Smooth muscle cell (in vitro differentiated cells): ENCODE data around the gene ZFP62. TPM values are rescaled to one million over a fixed set of nuclear protein-coding genes. Genes with fewer than 3 reads are reported as not detected.

ENCODE experiments used
- DNase-seq: peaks from one replicate; lab custom pipeline; 2025; ENCODE audit not compliant: unreplicated experiment; lab: John Stamatoyannopoulos, UW
- H2AFZ ChIP-seq: fragments of 200-600 bp; sonication (generic); 2 replicates; pipeline ENCODE4 v1.6.0; 2016; ENCODE audit warnings: antibody characterized with exemption, low read depth, mild to moderate bottlenecking
- H3F3A ChIP-seq: fragments of 200-600 bp; sonication (generic); 2 replicates; pipeline ENCODE4 v1.6.0; 2017; ENCODE audit warnings: antibody characterized with exemption, low read depth
- H3K27ac ChIP-seq: fragments of 200-600 bp; sonication (generic); 2 replicates; pipeline ENCODE4 v1.5.1; 2016; ENCODE audit warnings: low read depth, mild to moderate bottlenecking
- H3K27me3 ChIP-seq: fragments of 200-600 bp; sonication (generic); 2 replicates; pipeline ENCODE4 v1.6.1; 2016; ENCODE audit warnings: low read depth, mild to moderate bottlenecking
- H3K36me3 ChIP-seq: fragments of 200-600 bp; sonication (generic); 2 replicates; pipeline ENCODE4 v1.5.1; 2016; ENCODE audit warnings: low read depth
- H3K4me1 ChIP-seq: fragments of 200-600 bp; sonication (generic); 2 replicates; pipeline ENCODE4 v1.5.1; 2016; ENCODE audit warnings: low read depth
- H3K4me2 ChIP-seq: fragments of 200-600 bp; sonication (generic); 2 replicates; pipeline ENCODE4 v1.6.0; 2016; ENCODE audit warnings: mild to moderate bottlenecking
- H3K4me3 ChIP-seq: fragments of 200-600 bp; sonication (generic); 2 replicates; pipeline ENCODE4 v1.5.1; 2016; ENCODE audit warnings: mild to moderate bottlenecking
- H3K79me2 ChIP-seq: fragments of 200-600 bp; sonication (generic); 2 replicates; pipeline ENCODE4 v1.6.0; 2016; ENCODE audit warnings: low read depth, mild to moderate bottlenecking
- H3K9ac ChIP-seq: fragments of 200-600 bp; sonication (generic); 2 replicates; pipeline ENCODE4 v1.6.0; 2016; ENCODE audit warnings: low read depth
- H3K9me3 ChIP-seq: fragments of 200-600 bp; sonication (generic); replicated peaks from 2 replicates; pipeline ENCODE4 v1.5.1; 2016; ENCODE audit warnings: low read depth
- H4K20me1 ChIP-seq: fragments of 200-600 bp; sonication (generic); 2 replicates; pipeline ENCODE4 v1.6.0; 2016; ENCODE audit warnings: low read depth
- WGBS: methylation state at CpG from one replicate; pipeline ENCODE4 v1.1.7; 2016; ENCODE audit warnings: low lambda C conversion rate; 5-methylcytosine and 5-hydroxymethylcytosine counted together
- polyA plus RNA-seq: library from polyadenylated mRNA; unstranded; fragments of >200 nt; fragmentation: Nextera tagmentation; extraction: Ambion mirVana; gene quantifications from 2 replicates; pipeline ENCODE4 v1.2.1, GENCODE V29; 2016
- total RNA-seq: library from RNA; depleted of rRNA; stranded (reverse); fragments of >200 nt; gene quantifications from 2 replicates; pipeline ENCODE4 v1.2.3, GENCODE V29; 2014
- TF ChIP-seq, protein P1 (sequence below): fragments of 200-600 bp; sonication (generic); IDR thresholded peaks from 2 replicates; pipeline ENCODE4 v1.5.1; 2017; ENCODE audit warnings: borderline replicate concordance, mild to moderate bottlenecking, antibody characterized with exemption; ENCODE audit not compliant: insufficient read depth, poor library complexity, severe bottlenecking

The ZFP62 gene
- total and polyA plus RNA-seq, 2 experiments from 2014 or later = 6.4 to 9.2 TPM

DNA sequence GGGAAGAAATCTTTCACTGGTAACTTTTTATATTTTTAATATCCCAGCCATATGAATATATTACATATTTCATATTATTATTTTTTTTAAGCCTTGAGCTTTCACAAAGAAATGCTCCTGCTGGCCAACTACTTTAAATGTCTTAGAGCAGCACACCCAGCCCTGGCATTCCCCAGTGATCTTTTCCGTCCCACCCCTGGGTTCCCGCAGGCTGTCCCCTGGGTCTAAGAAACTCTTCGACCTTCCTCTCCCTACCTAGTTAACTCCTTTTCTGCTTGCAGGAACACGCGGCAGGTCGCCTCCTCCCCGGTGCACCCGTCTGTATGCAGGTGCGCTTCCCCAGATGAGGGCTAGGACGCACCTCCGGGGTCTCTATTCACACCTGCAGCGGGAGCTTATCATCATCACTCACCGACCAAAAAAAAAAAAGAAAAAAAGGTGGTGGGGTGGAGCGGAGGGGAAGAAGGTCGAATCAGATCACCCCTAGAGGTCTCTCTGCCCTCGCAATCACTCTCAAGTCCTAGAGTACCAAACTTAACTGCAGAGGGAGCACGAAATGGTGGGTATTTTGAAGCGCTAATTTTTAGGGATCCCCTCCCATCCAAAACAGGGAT is 696 bp downstream of the ZFP62 start:
- H2AFZ ChIP-seq = peak overlapping the region; percentile 100
- no peak for DNase-seq
- peak overlapping the region; percentile 98 for H3K4me3 ChIP-seq
- peaks cover 6% of the 10 kb centered on the region for H3K36me3 ChIP-seq
- no peaks in the 10 kb centered on the region for H4K20me1 ChIP-seq
- H3F3A ChIP-seq = no peaks in the 10 kb centered on the region
- no peaks in the 10 kb centered on the region for H3K9me3 ChIP-seq
- peak overlapping the region; percentile 88 for H3K4me2 ChIP-seq
- H3K4me1 ChIP-seq = peaks cover 15% of the 10 kb centered on the region
- no peak overlapping the region for H3K27ac ChIP-seq
- TF ChIP-seq, protein P1, sequence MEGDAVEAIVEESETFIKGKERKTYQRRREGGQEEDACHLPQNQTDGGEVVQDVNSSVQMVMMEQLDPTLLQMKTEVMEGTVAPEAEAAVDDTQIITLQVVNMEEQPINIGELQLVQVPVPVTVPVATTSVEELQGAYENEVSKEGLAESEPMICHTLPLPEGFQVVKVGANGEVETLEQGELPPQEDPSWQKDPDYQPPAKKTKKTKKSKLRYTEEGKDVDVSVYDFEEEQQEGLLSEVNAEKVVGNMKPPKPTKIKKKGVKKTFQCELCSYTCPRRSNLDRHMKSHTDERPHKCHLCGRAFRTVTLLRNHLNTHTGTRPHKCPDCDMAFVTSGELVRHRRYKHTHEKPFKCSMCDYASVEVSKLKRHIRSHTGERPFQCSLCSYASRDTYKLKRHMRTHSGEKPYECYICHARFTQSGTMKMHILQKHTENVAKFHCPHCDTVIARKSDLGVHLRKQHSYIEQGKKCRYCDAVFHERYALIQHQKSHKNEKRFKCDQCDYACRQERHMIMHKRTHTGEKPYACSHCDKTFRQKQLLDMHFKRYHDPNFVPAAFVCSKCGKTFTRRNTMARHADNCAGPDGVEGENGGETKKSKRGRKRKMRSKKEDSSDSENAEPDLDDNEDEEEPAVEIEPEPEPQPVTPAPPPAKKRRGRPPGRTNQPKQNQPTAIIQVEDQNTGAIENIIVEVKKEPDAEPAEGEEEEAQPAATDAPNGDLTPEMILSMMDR = no peak
- no peaks in the 10 kb centered on the region for H3K27me3 ChIP-seq
- peak overlapping the region; percentile 85 for H3K9ac ChIP-seq
- WGBS = 2% methylated on average over 17 of the region's 18 CpGs
- H3K79me2 ChIP-seq = peaks cover 24% of the 10 kb centered on the region

DNA sequence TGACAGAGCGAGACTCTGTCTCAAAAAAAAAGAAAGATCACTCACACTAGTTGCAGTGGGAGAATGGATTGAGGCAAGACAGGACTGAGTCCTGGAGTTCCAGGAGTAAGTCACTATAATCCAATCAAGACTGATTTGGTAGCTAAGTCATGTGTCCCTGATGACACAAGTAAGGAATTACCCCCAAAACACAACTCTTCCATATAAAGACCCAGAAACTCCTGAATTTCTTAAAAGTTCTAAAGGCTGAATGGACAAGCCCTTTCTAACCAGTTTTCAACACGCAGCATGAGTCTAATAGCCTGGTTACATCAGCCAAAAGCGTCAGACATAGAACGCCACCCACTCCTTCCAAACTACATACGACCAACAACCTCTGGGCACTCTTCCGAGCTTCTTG is 2.5 kb downstream of the ZFP62 start:
- H3K27me3 ChIP-seq = no peaks in the 10 kb centered on the region
- TF ChIP-seq, protein P1 = no peak
- H3K4me3 ChIP-seq = no peak overlapping the region
- no peaks in the 10 kb centered on the region for H3K9me3 ChIP-seq
- peaks cover 15% of the 10 kb centered on the region for H3K4me1 ChIP-seq
- no peak for DNase-seq
- H3K9ac ChIP-seq = no peak overlapping the region
- H2AFZ ChIP-seq = no peak overlapping the region
- H3F3A ChIP-seq = no peaks in the 10 kb centered on the region
- WGBS = 98% methylated on average over 6 of the region's 6 CpGs
- no peak overlapping the region for H3K4me2 ChIP-seq
- peaks cover 14% of the 10 kb centered on the region for H3K36me3 ChIP-seq
- H4K20me1 ChIP-seq = no peaks in the 10 kb centered on the region
- peaks cover 31% of the 10 kb centered on the region for H3K79me2 ChIP-seq
- no peak overlapping the region for H3K27ac ChIP-seq

DNA sequence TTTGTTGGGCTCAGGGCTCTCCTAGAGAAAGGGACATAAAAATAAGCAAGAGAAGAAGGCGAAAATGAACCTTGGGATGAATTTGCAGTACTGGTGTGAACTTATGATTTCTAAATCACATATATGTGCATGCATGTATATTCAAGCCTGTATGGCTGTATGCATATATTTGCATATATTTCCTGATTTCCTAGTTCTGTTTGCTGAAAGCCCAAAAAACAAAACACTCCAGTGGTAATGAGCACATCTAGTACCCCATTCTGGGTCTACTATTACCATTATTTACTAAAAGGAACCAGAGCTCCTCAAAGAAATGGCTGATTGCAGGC is 7.3 kb downstream of the ZFP62 start:
- Histone ChIP-seq H3K4me2 (no peak overlapping the region), H4K20me1 (no peaks in the 10 kb centered on the region), H3K79me2 (peaks cover 25% of the 10 kb centered on the region), H3F3A (no peaks in the 10 kb centered on the region), H3K4me3 (no peak overlapping the region), H3K4me1 (no peaks in the 10 kb centered on the region), H3K9me3 (peaks cover 34% of the 10 kb centered on the region), H2AFZ (no peak overlapping the region), H3K27ac (no peak overlapping the region), H3K27me3 (no peaks in the 10 kb centered on the region), H3K36me3 (peaks cover 44% of the 10 kb centered on the region), H3K9ac (no peak overlapping the region)
- no peak for DNase-seq
- TF ChIP-seq, protein P1 = no peak
- 95% methylated on average over 1 of the region's 1 CpG for WGBS
